HG02678 (cell line): ENCODE measurements around the gene CNTN5.

Experiments used
- ATAC-seq: cut with Tn5 transposase; IDR thresholded peaks from one replicate; pipeline ENCODE4 v1.9.1; 2021; ENCODE audit warnings: mild to moderate bottlenecking, moderate library complexity; ENCODE audit not compliant: unreplicated experiment

The CNTN5 gene

DNA sequence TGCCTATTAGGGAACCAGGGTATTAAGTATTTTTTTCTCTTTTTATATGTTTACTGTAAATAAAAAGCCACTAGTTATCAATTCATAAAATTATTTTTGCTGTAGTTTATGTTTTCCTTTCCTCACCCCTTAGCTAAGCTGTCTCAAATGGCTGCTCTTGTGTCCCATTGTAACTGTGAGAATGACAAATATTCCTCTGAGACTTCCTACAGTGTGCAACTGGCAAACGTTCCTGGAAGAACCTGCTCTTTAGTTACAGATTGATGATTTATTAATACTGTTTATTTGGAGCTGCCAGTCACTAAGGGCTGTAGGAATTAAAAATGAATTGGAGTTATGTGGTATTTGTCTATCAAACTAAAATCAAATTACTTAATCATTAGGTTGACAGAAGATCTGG lies 990.9 kb downstream of the CNTN5 start:
- ATAC-seq = no peak

DNA sequence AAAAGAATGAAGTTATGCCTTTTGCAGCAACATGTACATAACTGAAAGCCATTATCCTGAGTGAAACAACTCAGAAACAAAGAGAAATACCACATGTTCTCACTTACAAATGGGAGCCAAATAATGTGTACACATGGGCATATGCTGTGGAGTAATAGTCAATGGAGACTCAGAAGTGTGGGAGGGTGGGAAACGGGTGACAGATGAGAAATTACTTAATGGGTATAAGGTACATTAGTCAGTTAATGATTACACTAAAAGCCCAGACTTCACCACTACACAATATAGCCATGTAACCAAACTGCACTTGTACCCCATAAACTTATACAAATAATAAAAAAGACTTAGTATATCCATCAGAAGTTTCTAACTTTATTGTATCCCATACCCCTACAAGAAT lies 992.3 kb downstream of the CNTN5 start:
- ATAC-seq = no peak

GRCh38 chr11:100031973-100032372 lies 1011.2 kb downstream of the CNTN5 start:
- ATAC-seq = no peak

- ATAC-seq = no peak
These were observed 1040.3 kb downstream of the CNTN5 start for GRCh38 chr11:100061006-100061405.

DNA sequence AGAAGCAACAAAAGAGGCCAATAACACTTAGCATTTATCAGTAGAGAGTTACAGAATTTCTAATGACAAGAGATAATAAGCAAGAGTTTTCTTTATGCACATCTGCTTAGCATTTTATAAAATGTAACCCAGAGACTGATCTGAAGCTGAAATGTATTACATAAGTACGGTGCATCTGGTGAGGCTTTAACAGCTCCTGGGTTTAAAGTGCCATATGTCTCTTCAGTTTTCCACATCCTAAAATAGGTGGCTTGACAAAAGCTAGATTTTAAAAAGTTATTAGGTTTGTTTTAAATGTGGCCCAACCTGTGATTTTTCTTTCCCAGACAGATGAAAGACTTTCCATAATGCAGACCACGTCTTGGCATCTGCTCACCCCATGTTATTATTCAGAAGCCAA lies 1045.7 kb downstream of the CNTN5 start:
- ATAC-seq = no peak

- no peak for ATAC-seq
These were observed 1047.4 kb downstream of the CNTN5 start for GRCh38 chr11:100068116-100068515.

DNA sequence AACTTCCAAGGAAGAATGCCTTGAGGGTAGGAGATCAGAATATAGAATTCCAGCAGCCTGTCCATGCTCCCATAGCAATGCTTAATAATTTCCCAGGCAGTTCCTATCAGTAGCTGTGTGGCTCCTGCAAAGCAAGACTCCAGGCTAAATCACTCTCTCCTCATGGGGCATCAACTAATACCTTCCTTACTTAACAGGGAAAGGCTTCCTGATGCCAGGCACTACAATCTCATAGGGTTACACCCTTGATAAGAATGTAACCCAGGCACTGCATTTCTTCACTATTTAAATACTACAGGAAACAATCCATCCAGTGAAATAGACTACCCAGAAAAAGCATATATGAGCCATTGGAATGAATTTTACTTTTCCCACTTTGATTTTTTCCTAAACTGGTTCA lies 1051.4 kb downstream of the CNTN5 start:
- ATAC-seq = no peak

DNA sequence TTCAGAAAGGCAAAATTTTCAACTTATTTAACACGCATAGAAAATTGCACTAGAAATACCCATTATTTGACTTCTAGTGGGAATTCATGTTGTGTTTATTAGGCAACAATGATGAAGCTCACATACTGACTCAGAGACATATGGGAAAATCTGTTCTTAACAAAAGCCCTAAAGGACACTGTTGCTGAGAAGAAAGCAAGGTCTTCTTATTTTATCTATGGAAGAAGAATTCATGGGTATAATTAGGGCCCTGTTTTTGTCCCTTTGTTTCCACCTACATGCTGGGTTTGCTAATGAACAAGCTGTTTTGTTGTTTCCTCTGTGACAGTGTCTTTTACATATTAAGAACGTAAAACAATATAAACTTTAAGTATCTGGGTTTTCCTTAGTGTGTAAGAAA lies 1059.6 kb downstream of the CNTN5 start:
- no peak for ATAC-seq

- no peak for ATAC-seq
These were observed 1060.1 kb downstream of the CNTN5 start for GRCh38 chr11:100080821-100081220.

DNA sequence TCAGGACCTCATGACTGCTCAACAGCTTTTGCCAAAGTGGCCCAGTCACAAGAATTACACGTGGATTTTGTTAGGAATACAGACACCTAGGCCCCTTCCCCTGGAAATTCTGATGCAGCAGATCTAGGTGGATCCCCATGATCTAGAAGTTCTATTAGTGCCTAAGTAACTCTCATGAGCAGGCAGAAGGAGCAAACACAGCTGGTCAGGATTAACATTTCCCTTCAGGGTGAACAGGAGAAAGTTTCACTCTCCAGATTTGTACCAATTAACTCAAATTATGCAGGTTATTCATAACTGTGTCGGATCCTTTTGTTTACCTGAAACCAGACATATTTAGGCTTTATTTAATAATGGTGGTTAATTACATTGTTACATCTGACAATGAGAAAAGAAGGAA lies 1072.9 kb downstream of the CNTN5 start:
- ATAC-seq = no peak

GRCh38 chr11:100094121-100094865 lies 1073.5 kb downstream of the CNTN5 start:
- ATAC-seq = no peak

GRCh38 chr11:100095809-100096208 lies 1075.1 kb downstream of the CNTN5 start:
- no peak for ATAC-seq

GRCh38 chr11:100098560-100098959 lies 1077.8 kb downstream of the CNTN5 start:
- ATAC-seq = no peak

- no peak for ATAC-seq
These were observed 1084.7 kb downstream of the CNTN5 start for GRCh38 chr11:100105255-100105981.

DNA sequence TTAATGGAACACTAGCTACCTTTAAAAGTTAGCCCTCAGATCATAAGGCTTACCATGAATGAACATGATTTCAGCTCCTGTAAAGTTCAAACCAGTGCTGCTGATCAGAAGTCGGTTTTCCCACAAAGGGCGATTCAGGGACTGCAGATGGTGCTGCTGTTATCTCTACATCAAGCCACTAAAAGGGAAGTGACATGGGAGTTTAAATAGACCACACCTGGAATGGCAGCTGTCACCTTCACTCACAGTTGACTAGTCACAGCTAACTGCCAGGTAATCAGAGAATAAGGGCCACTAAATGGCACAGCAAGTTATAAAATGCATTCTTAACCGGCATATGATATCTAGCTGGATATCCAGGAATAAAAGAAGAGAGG lies 1085.2 kb downstream of the CNTN5 start:
- ATAC-seq = no peak

DNA sequence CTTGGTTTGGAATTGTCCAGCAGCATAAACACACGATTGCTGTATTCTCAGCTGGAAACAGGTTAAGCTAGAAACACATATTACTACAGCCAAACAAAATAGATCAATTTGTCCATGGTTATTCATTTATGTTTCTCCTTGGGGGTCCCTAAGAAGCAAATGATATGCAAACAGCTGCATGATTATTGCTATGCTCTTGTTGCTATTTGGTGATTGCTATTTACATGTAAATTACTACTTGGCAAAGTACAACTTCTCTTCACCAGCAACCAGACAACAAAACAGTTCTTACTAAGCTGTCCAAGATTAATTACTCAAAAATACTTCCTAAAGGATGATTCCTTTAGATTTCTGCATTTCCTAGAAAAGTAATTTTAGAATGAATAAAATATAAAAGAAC lies 1098.4 kb downstream of the CNTN5 start:
- ATAC-seq = no peak

- no peak for ATAC-seq
These were observed 1112.4 kb downstream of the CNTN5 start for GRCh38 chr11:100133114-100133513.

- ATAC-seq = no peak
These were observed 1120.5 kb downstream of the CNTN5 start for GRCh38 chr11:100141201-100141600.

DNA sequence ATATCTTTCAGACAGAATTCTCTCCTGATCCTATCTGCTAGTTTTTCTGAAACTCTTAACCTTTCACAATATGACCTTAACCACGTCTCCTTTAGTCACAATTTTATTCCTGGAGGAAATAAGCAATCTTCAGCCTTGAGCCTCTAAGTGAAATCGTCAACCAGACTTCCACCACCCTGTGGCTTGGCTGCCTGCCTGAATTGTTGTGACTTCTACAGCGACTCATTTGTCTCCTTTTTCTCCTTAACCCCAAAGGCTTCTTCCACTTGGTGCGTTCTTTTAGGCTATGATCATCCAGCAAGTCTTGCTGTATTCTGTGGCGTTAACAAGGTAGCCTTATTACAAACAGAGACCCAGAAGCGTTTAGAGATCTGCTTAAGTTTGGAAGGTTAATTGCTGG lies 1131.2 kb downstream of the CNTN5 start:
- ATAC-seq = no peak

GRCh38 chr11:100152766-100153165 lies 1132.0 kb downstream of the CNTN5 start:
- no peak for ATAC-seq

DNA sequence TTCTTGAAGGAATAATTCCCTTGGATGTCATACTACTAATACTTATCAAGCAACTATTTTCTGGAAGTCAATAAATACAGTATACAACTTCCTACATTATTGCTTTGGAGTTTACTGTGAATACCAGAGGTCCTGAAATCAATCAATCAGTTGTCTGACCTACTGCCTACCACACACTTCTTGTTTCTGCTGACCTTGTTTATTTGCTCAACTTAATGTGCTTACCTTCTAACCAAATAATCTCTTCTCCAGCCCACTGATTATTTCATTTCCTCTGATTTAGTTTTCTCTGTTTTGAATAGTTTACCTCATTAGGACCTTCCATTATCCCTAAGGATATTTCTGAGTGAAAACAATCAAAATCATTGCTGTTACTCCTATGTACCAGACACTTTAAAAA lies 1142.7 kb downstream of the CNTN5 start:
- no peak for ATAC-seq

- no peak for ATAC-seq
These were observed 1154.1 kb downstream of the CNTN5 start for GRCh38 chr11:100174881-100175280.

DNA sequence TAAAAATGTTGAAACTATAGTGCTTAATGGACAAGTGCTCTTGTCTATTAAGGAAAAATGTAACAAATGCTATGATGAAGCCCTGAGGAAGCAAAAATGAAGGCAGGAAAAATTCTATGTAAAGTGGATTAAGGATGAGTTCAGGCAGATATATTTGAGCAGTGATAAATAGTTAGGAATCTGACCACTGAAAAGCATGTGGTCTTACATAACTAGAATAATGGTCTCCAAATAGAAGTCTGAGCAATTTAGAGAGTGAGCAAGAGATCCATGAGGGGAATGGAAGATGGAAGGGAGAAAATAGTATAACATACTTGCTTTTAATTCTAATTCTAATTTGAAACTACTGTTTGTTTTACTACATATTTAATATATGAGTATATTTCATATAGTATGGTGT lies 1155.7 kb downstream of the CNTN5 start:
- ATAC-seq = no peak
